ENCODE results near the gene IFNLR1.
A peak's percentile ranks its signal among the peaks of the same experiment; 100 is the strongest.

IFNLR1 gene

DNA sequence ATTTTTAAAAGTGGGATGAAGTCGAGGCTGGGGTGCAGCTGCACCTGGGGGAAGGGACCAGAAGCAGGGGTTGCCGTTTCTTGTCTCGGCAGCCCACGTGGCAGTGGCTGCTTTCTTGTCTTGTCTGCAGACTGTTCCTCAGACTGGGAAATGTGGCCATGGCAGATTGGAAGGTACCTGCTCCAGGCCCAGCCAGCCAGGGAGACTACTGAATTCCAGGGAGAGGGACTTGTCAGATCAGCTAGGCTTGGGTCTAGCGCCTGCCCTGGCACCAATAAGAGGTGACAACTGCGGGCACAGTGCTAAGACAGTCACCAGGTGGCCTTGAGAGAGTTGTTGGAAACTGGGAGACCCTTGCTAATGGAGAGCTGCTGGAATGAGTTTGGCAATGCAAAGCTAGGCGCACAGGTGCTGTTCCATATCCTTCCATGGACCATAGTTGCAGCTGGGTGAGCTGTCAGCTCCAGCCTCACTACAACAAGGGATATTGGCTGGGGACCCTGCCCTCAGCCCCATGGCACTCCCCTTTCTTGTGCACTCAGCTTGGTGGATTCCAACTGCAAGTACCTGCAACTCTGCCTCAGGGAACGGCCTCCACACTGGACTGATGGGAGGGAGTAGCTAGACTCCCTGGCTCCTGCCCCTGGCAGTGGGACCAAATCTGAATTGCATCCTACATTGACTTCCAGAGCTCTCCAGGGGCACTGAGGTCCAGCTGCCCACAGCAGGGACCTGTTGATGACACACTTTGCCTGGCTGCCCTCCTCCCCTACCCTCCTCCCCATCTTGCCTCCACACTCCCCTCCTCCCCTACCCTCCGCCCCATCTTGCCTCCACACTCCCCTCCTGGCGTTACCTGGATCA is 34.2 kb downstream of the IFNLR1 start:
- no peak for DNase-seq (ENCODE audit: low read depth)
- H3K4me3 ChIP-seq (ENCODE audit: low read depth, low read length), result no peak overlapping the region

GRCh38 chr1:24151175-24151533 is 35.9 kb downstream of the IFNLR1 start:
- no peak for DNase-seq (ENCODE audit: low read depth)
- TF ChIP-seq CTCF (IDR thresholded peaks at IDR 0.05; ENCODE audit: insufficient read depth, low read depth, low read length, missing control alignments), result no peak
- no peak overlapping the region for H3K4me3 ChIP-seq (ENCODE audit: low read depth, low read length)

More for the DNA sequence above, 34.2 kb downstream of the IFNLR1 start:
- TF ChIP-seq CTCF (IDR thresholded peaks at IDR 0.05; ENCODE audit: insufficient read depth, low read depth, low read length, missing control alignments), result no peak

GRCh38 chr1:24150234-24151174 is 36.6 kb downstream of the IFNLR1 start:
- DNase-seq (ENCODE audit: low read depth), result peak; percentile 90
- peak; percentile 88 for TF ChIP-seq CTCF (IDR thresholded peaks at IDR 0.05; ENCODE audit: insufficient read depth, low read depth, low read length, missing control alignments)
- H3K4me3 ChIP-seq (ENCODE audit: low read depth, low read length), result no peak overlapping the region

DNA sequence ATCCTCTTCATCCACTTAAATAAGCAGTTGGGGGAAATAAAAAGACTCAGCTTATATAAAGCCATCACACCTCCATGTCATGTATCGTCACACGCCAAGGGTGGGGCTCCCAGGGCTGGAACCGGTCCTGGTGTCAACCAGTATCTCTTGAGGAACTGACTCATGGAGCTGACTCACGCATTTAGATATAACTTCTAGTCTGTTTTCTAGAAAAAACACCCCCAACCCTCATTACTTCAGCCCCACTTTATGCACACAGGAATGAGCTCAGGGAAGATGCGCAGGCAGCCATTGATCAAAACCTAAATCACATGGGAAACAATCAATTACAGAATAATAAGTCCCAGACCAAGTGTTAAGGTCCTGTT is 37.2 kb downstream of the IFNLR1 start:
- TF ChIP-seq CTCF (IDR thresholded peaks at IDR 0.05; ENCODE audit: insufficient read depth, low read depth, low read length, missing control alignments), result no peak
- H3K4me3 ChIP-seq (ENCODE audit: low read depth, low read length), result no peak overlapping the region
- no peak for DNase-seq (ENCODE audit: low read depth)

DNA sequence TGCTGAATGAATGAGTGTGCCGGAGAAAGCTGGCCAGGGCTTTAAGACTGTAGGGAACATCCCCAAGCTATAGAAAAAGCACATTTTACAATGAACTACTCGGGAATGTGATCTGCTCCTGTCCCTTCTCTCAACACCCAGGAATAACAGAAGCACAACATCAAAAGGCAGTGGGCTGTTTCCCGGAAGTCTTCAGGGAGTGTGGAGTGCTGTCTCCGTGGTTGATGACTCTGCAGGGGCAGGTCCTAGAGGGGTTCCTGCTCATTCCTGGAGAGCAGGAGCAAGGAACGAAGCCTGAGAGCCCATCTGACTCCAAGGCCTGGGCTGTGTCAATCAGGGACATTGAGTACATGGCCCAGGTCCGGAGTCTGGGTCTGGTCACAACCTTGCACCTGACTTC is 39.3 kb downstream of the IFNLR1 start:
- DNase-seq (ENCODE audit: low read depth), result no peak
- no peak overlapping the region for H3K4me3 ChIP-seq (ENCODE audit: low read depth, low read length)
- no peak for TF ChIP-seq CTCF (IDR thresholded peaks at IDR 0.05; ENCODE audit: insufficient read depth, low read depth, low read length, missing control alignments)

DNA sequence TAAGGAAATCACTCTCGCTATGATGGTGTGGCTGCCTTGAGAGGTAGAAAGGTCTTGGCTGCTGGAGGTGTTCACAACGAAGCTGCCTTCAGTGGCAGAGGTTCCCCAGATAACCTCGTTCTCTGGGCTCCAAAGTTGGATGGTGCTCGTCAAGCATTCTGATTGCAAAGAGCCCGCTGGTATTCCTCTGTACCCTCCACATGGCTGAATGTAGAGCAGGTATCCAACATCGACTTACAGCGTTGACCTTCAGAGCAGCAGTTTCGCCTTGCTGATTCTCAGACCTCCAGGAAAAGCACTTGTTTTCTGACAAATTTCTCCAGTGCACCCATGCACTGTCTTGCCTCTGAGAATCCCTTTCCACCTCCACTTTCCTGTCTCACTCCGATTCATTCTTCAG is 39.9 kb downstream of the IFNLR1 start:
- no peak overlapping the region for H3K4me3 ChIP-seq (ENCODE audit: low read depth, low read length)
- TF ChIP-seq CTCF (IDR thresholded peaks at IDR 0.05; ENCODE audit: insufficient read depth, low read depth, low read length, missing control alignments), result no peak
- DNase-seq (ENCODE audit: low read depth), result no peak
